Upper lobe of left lung (tissue), 4 donors: ENCODE results near the gene ATG2B.

Experiments used
- POLR2AphosphoS5 ChIP-seq, 2 donors: sonication (generic); formaldehyde crosslinking; IDR thresholded peaks; one replicate each; pipeline ENCODE4 v1.5.1; 2017; ENCODE audit warnings: antibody characterized with exemption in 2 of 2
- TF ChIP-seq, protein P1 (sequence below), 6 experiments: fragments of 450-650 bp in 4 of 6; fragments of 200-600 bp in 2 of 6; sonication (generic) in 2 of 6; IDR thresholded peaks; one replicate each; pipeline ENCODE4 v1.5.1; 2016 to 2019; ENCODE audit warnings: antibody characterized with exemption in 6 of 6

DNA sequence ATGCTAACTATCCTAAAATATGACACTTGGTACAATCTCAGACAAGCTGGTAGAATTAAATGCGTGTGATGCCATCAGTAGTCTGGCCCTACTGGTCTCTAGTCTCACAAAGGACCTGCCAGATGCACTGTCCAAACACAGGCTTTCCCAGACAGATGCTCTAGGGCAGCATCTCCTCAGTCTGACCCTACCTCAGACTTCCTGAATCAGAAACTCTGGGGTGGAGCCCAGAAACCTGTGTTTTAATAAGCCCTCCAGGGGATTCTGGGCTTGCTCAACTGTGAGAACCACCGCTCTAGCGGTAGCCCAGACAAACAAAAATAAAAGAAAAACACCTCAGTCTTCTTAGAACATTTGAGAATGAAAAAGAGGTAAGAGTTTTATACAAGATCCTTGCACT lies 59.2 kb downstream of the ATG2B start:
- TF ChIP-seq, protein P1, sequence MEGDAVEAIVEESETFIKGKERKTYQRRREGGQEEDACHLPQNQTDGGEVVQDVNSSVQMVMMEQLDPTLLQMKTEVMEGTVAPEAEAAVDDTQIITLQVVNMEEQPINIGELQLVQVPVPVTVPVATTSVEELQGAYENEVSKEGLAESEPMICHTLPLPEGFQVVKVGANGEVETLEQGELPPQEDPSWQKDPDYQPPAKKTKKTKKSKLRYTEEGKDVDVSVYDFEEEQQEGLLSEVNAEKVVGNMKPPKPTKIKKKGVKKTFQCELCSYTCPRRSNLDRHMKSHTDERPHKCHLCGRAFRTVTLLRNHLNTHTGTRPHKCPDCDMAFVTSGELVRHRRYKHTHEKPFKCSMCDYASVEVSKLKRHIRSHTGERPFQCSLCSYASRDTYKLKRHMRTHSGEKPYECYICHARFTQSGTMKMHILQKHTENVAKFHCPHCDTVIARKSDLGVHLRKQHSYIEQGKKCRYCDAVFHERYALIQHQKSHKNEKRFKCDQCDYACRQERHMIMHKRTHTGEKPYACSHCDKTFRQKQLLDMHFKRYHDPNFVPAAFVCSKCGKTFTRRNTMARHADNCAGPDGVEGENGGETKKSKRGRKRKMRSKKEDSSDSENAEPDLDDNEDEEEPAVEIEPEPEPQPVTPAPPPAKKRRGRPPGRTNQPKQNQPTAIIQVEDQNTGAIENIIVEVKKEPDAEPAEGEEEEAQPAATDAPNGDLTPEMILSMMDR (IDR thresholded peaks at IDR 0.05), result no peak
- no peak for TF ChIP-seq POLR2AphosphoS5 (IDR thresholded peaks at IDR 0.05)
